Ectodermal cell (in vitro differentiated cells): ENCODE data around the gene OCSTAMP.

Experiments used
- H3K27ac ChIP-seq: 2 replicates; pipeline ENCODE4 v1.7.0; 2013; ENCODE audit warnings: mild to moderate bottlenecking, low read depth, low read length; ENCODE audit not compliant: insufficient read depth, poor library complexity, severe bottlenecking
- H3K27me3 ChIP-seq: 2 replicates; pipeline ENCODE4 v1.7.0; 2013; ENCODE audit warnings: mild to moderate bottlenecking, low read length; ENCODE audit not compliant: insufficient read depth, control insufficient read depth, poor library complexity, severe bottlenecking
- H3K36me3 ChIP-seq: one replicate; pipeline ENCODE4 v1.7.0; 2013; ENCODE audit warnings: low read length; ENCODE audit not compliant: control insufficient read depth, insufficient read depth
- H3K4me1 ChIP-seq: one replicate; pipeline ENCODE4 v1.7.0; 2013; ENCODE audit warnings: low read length; ENCODE audit not compliant: control insufficient read depth, insufficient read depth
- H3K4me3 ChIP-seq: 2 replicates; pipeline ENCODE4 v1.7.0; 2013; ENCODE audit warnings: low read depth, low read length, control low read depth; ENCODE audit not compliant: insufficient read depth
- H3K9me3 ChIP-seq: 2 replicates; pipeline ENCODE4 v1.7.0; 2013; ENCODE audit warnings: mild to moderate bottlenecking, low read length, moderate library complexity; ENCODE audit not compliant: control insufficient read depth
- WGBS, 2 experiments: methylation state at CpG; one replicate each; pipeline ENCODE4 v1.1.7; 2013; ENCODE audit warnings: missing lambda C conversion rate in 2 of 2; 5-methylcytosine and 5-hydroxymethylcytosine counted together

OCSTAMP gene

GRCh38 chr20:46573788-46574584 is 23.5 kb upstream of the OCSTAMP start:
- H3K4me1 ChIP-seq = peaks cover 8% of the 10 kb centered on the region
- no peaks in the 10 kb centered on the region for H3K27me3 ChIP-seq
- no peaks in the 10 kb centered on the region for H3K36me3 ChIP-seq
- no peak overlapping the region for H3K4me3 ChIP-seq
- WGBS, 2 experiments = 95% methylated on average over 19 of the region's 19 CpGs
- H3K27ac ChIP-seq = no peak overlapping the region
- H3K9me3 ChIP-seq = no peaks in the 10 kb centered on the region

- H3K4me3 ChIP-seq = no peak overlapping the region
- 93 to 95% methylated on average over 6 of the region's 6 CpGs for WGBS, 2 experiments
- H3K4me1 ChIP-seq = peaks cover 8% of the 10 kb centered on the region
- H3K27ac ChIP-seq = no peak overlapping the region
- no peaks in the 10 kb centered on the region for H3K27me3 ChIP-seq
- H3K9me3 ChIP-seq = no peaks in the 10 kb centered on the region
- no peaks in the 10 kb centered on the region for H3K36me3 ChIP-seq
These were observed 22.8 kb upstream of the OCSTAMP start for GRCh38 chr20:46573234-46573633.

- Histone ChIP-seq H3K4me3 (no peak overlapping the region), H3K27ac (no peak overlapping the region), H3K4me1 (peaks cover 8% of the 10 kb centered on the region), H3K36me3 (no peaks in the 10 kb centered on the region), H3K9me3 (no peaks in the 10 kb centered on the region), H3K27me3 (no peaks in the 10 kb centered on the region)
- WGBS, 2 experiments = 95 to 96% methylated on average over 2 of the region's 3 CpGs
These were observed 22.3 kb upstream of the OCSTAMP start for GRCh38 chr20:46572790-46573189.

- no peak overlapping the region for H3K27ac ChIP-seq
- H3K9me3 ChIP-seq = no peaks in the 10 kb centered on the region
- WGBS, 2 experiments = 84 to 87% methylated on average over 8 of the region's 8 CpGs
- peaks cover 8% of the 10 kb centered on the region for H3K4me1 ChIP-seq
- H3K27me3 ChIP-seq = no peaks in the 10 kb centered on the region
- no peak overlapping the region for H3K4me3 ChIP-seq
- no peaks in the 10 kb centered on the region for H3K36me3 ChIP-seq
These were observed 21.7 kb upstream of the OCSTAMP start for GRCh38 chr20:46572153-46572552.

- peaks cover 8% of the 10 kb centered on the region for H3K4me1 ChIP-seq
- WGBS, 2 experiments = 100% methylated on average over 2 of the region's 2 CpGs
- H3K27ac ChIP-seq = no peak overlapping the region
- no peaks in the 10 kb centered on the region for H3K9me3 ChIP-seq
- no peaks in the 10 kb centered on the region for H3K36me3 ChIP-seq
- H3K4me3 ChIP-seq = no peak overlapping the region
- no peaks in the 10 kb centered on the region for H3K27me3 ChIP-seq
These were observed 21.0 kb upstream of the OCSTAMP start for GRCh38 chr20:46571418-46571817.

GRCh38 chr20:46570956-46571355 is 20.5 kb upstream of the OCSTAMP start:
- Histone ChIP-seq H3K4me3 (no peak overlapping the region), H3K36me3 (no peaks in the 10 kb centered on the region), H3K9me3 (no peaks in the 10 kb centered on the region), H3K27ac (no peak overlapping the region), H3K4me1 (peaks cover 4% of the 10 kb centered on the region), H3K27me3 (no peaks in the 10 kb centered on the region)
- WGBS, 2 experiments = 71 to 72% methylated on average over 4 of the region's 5 CpGs

GRCh38 chr20:46569961-46570360 is 19.5 kb upstream of the OCSTAMP start:
- H3K27me3 ChIP-seq = no peaks in the 10 kb centered on the region
- WGBS, 2 experiments = 91 to 100% methylated on average over 4 to 5 of the region's 5 CpGs
- H3K4me3 ChIP-seq = no peak overlapping the region
- no peaks in the 10 kb centered on the region for H3K36me3 ChIP-seq
- no peaks in the 10 kb centered on the region for H3K4me1 ChIP-seq
- no peak overlapping the region for H3K27ac ChIP-seq
- H3K9me3 ChIP-seq = no peaks in the 10 kb centered on the region

- Histone ChIP-seq H3K36me3 (no peaks in the 10 kb centered on the region), H3K4me3 (no peak overlapping the region), H3K9me3 (no peaks in the 10 kb centered on the region), H3K27ac (no peak overlapping the region), H3K27me3 (no peaks in the 10 kb centered on the region), H3K4me1 (peaks cover 3% of the 10 kb centered on the region)
- 91 to 92% methylated on average over 10 of the region's 10 CpGs for WGBS, 2 experiments
These were observed 18.2 kb upstream of the OCSTAMP start for GRCh38 chr20:46568570-46569129.

GRCh38 chr20:46566125-46566524 is 15.7 kb upstream of the OCSTAMP start:
- no peaks in the 10 kb centered on the region for H3K9me3 ChIP-seq

GRCh38 chr20:46564241-46564957 is 13.9 kb upstream of the OCSTAMP start:
- Histone ChIP-seq H3K27ac (no peak overlapping the region), H3K27me3 (no peaks in the 10 kb centered on the region), H3K9me3 (no peaks in the 10 kb centered on the region), H3K36me3 (no peaks in the 10 kb centered on the region), H3K4me3 (no peak overlapping the region), H3K4me1 (peaks cover 16% of the 10 kb centered on the region)
- 80 to 93% methylated on average over 6 to 7 of the region's 7 CpGs for WGBS, 2 experiments

More at GRCh38 chr20:46566125-46566524, 15.7 kb upstream of the OCSTAMP start:
- H3K27ac ChIP-seq = no peak overlapping the region
- peaks cover 16% of the 10 kb centered on the region for H3K4me1 ChIP-seq
- no peaks in the 10 kb centered on the region for H3K27me3 ChIP-seq
- H3K4me3 ChIP-seq = no peak overlapping the region
- WGBS, 2 experiments = 88 to 89% methylated on average over 10 of the region's 10 CpGs
- no peaks in the 10 kb centered on the region for H3K36me3 ChIP-seq
